Body of pancreas (tissue), 4 donors: Measurements from ENCODE around the gene MTFMT. TPM values are rescaled to one million over a fixed set of nuclear protein-coding genes. Genes with fewer than 3 reads are reported as not detected.

ENCODE experiments used
- ATAC-seq: fragments of 150-250 bp; one replicate; pipeline ENCODE4 v1.9.1; 2016
- DNase-seq, 4 donors: peaks; one replicate each; pipeline ENCODE4 v3.0.0-alpha.2; 2019
- H3K27ac ChIP-seq, 4 donors: fragments of 200-600 bp; sonication (generic); 1 replicate in 3 of 4; 2 replicates in 1 of 4; pipeline versions ENCODE4 v1.5.1 to v1.6.1; 2016 to 2019; ENCODE audit warnings: mild to moderate bottlenecking in 1 of 4, mixed read lengths in 1 of 4, moderate library complexity in 1 of 4
- H3K27me3 ChIP-seq, 2 donors: fragments of 200-600 bp; sonication (generic); one replicate each; pipeline ENCODE4 v1.6.0; 2016; ENCODE audit warnings: mild to moderate bottlenecking in 1 of 2
- H3K36me3 ChIP-seq, 2 donors: fragments of 200-600 bp; sonication (generic); replicated peaks in 1 of 2; 2 replicates each; pipeline ENCODE4 v1.5.1; 2016; ENCODE audit warnings: low read depth in 2 of 2; ENCODE audit not compliant: insufficient read depth in 1 of 2
- H3K4me1 ChIP-seq: fragments of 200-600 bp; sonication (generic); one replicate; pipeline ENCODE4 v1.6.0; 2016
- H3K4me3 ChIP-seq, 2 donors: fragments of 200-600 bp; sonication (generic); 1 replicate in 1 of 2; 2 replicates in 1 of 2; pipeline ENCODE4 v1.5.1; 2016 to 2019
- H3K9me3 ChIP-seq, 3 donors: fragments of 200-600 bp; sonication (generic); 1 replicate in 2 of 3; 2 replicates in 1 of 3; pipeline ENCODE4 v1.5.1; 2016
- POLR2A ChIP-seq, 3 donors: fragments of 450-650 bp; IDR thresholded peaks; one replicate each; pipeline ENCODE4 v1.6.1; 2016; ENCODE audit warnings: antibody characterized with exemption in 3 of 3, mild to moderate bottlenecking in 2 of 3
- WGBS, 2 donors: methylation state at CpG; one replicate each; pipeline ENCODE4 v1.1.5; 2017; 5-methylcytosine and 5-hydroxymethylcytosine counted together
- intact Hi-C: fragments of 100-400 bp; cut with DNase I; formaldehyde crosslinking; loops from one replicate; pipeline ENCODE4 v1.15.1; 2023
- total RNA-seq, 2 donors: library from RNA; depleted of rRNA; stranded (reverse); fragments of >200 nt; gene quantifications; one replicate each; pipeline ENCODE4 v1.1.0, GENCODE V29; 2016
- TF ChIP-seq, protein P1 (sequence below), 7 experiments: fragments of 450-650 bp in 4 of 7; fragments of 200-600 bp in 3 of 7; sonication (generic) in 3 of 7; IDR thresholded peaks; one replicate each; pipeline ENCODE4 v1.5.1; 2016 to 2019; ENCODE audit warnings: antibody characterized with exemption in 7 of 7

Gene MTFMT
- total RNA-seq, 2 donors from 2014 or later, result 10.1 to 22.1 TPM

DNA sequence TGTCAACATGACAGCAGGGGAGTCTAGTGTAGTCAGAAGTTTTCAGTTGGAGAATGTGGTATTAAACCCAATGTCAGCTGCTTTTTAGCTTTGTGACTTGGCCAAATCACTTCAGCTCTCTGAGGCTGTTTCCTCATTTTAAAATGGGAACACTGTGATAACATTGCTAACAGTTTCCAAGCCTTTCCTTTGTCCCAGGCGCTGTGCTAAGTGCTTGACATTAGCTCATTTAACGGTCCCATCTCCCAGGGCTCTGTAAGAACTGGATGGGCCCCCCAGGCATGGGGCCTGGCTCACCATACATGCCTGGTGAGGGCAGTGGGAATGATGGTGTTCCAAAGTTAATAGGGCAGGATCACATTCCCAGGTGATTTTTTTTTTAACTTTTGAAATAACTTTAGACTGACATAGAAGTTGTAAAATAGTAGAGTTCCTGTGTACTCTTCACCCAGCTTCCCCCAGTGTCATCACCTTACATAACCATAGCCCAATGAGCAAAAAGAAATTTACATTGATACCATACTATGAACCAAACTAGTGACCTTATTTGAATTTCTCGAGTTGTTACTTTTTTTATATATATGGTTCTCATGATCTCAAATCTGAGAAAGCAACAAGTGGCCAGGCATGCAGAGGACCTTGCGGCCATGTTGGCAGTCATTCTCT lies 30.6 kb upstream of the MTFMT start:
- DNase-seq (no peak), ATAC-seq (no peak)
- Histone ChIP-seq H3K27ac (no peak overlapping the region), H3K4me1 (no peaks in the 10 kb centered on the region), H3K36me3 (no peaks in the 10 kb centered on the region), H3K4me3 (no peak overlapping the region), H3K9me3 (no peaks in the 10 kb centered on the region), H3K27me3 (peaks cover 0 to 2% of the 10 kb centered on the region in 2 donors)
- intact Hi-C loops, result loop anchor here (10.0 kb wide), 1 partner anchor 215 kb away; no protein-coding TSS in a partner anchor
- 76 to 92% methylated on average over 4 of the region's 4 CpGs for WGBS, 2 donors
- TF ChIP-seq, protein P1, sequence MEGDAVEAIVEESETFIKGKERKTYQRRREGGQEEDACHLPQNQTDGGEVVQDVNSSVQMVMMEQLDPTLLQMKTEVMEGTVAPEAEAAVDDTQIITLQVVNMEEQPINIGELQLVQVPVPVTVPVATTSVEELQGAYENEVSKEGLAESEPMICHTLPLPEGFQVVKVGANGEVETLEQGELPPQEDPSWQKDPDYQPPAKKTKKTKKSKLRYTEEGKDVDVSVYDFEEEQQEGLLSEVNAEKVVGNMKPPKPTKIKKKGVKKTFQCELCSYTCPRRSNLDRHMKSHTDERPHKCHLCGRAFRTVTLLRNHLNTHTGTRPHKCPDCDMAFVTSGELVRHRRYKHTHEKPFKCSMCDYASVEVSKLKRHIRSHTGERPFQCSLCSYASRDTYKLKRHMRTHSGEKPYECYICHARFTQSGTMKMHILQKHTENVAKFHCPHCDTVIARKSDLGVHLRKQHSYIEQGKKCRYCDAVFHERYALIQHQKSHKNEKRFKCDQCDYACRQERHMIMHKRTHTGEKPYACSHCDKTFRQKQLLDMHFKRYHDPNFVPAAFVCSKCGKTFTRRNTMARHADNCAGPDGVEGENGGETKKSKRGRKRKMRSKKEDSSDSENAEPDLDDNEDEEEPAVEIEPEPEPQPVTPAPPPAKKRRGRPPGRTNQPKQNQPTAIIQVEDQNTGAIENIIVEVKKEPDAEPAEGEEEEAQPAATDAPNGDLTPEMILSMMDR (IDR thresholded peaks at IDR 0.05), result no peak
- no peak for TF ChIP-seq POLR2A (IDR thresholded peaks at IDR 0.05)

DNA sequence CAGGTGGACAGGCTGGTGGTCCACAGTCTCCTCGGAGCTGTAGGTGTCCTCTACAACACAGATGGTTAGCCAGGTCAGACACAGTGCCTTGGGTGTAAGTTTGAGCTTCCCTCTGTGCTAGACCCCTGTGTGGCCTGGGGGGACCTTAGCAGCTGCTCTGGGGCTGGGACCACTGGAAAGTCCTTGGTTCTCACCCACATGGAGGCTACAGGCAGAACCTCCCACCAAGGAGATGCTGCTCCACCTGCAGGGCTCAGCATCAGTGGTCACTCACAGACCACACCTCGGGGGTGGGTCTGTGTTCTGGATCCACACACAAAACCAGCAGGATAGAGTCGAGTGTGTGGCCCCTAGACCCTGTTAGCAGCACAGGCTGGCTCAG lies 29.9 kb upstream of the MTFMT start:
- intact Hi-C loops, result loop anchor here (10.0 kb wide), 1 partner anchor 215 kb away; no protein-coding TSS in a partner anchor
- WGBS, 2 donors, result 45 to 54% methylated on average over 2 to 3 of the region's 3 CpGs
- Histone ChIP-seq H3K27me3 (no peaks in the 10 kb centered on the region), H3K4me3 (no peak overlapping the region), H3K36me3 (no peaks in the 10 kb centered on the region), H3K4me1 (no peaks in the 10 kb centered on the region), H3K27ac (no peak overlapping the region), H3K9me3 (no peaks in the 10 kb centered on the region)
- DNase-seq, result no peak
- no peak for TF ChIP-seq POLR2A (IDR thresholded peaks at IDR 0.05)
- TF ChIP-seq, protein P1 (IDR thresholded peaks at IDR 0.05), result no peak
- no peak for ATAC-seq

DNA sequence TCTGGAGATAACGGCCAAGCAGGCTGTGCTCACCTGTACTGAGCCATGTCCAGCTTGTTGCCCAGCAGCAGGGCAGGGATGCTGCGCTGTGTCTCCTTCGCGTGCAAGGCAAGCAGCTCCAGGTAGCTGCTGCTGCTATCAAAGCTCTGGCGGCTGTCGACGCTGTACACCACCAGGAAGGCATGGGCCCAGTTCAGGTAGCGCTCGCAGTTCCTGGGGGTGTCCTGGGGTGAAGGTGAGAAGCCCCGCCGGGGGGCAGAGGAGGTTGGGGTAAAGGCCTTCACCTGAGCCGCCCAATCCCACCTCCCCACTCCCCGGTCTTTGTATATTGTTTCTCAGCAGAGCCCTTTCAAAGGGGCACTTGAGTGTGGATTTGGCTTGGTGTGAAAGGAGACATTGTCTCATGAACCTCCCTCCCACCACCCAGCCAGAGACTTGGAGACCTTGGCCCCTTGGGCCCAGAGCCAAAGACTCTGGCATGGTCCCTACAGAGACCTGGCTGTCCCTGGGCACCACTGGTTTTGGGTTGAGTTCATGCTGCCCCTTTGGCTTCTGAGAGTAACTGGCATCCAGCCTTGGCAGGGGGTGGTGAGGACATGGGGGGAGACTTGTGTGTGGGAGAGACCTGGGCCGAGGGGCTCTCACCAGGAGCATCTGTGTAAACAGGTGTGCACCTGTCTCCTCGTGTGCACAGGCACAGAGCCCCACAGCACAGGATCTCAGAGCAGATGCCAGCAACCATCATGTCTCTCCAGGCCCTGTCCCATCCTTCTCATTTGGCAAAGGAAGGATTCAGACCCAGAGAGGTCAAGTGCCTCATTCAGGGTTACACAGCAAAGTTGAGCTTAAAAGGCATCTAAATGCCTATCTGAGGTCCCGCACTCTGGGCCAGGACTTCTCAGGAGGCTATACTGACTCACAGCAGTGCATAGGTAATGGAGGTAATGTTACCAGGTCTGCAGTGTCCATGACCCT lies 29.2 kb upstream of the MTFMT start:
- Histone ChIP-seq H3K4me1 (no peaks in the 10 kb centered on the region), H3K27ac (no peak overlapping the region), H3K27me3 (no peaks in the 10 kb centered on the region), H3K36me3 (no peaks in the 10 kb centered on the region), H3K9me3 (no peaks in the 10 kb centered on the region), H3K4me3 (no peak overlapping the region)
- intact Hi-C loops, result loop anchor here (10.0 kb wide), 1 partner anchor 216 kb away; no protein-coding TSS in a partner anchor
- ATAC-seq, result no peak
- no peak for TF ChIP-seq POLR2A (IDR thresholded peaks at IDR 0.05)
- TF ChIP-seq, protein P1 (IDR thresholded peaks at IDR 0.05), result no peak
- WGBS, 2 donors, result 68 to 70% methylated on average over 10 to 16 of the region's 16 CpGs
- no peak for DNase-seq

DNA sequence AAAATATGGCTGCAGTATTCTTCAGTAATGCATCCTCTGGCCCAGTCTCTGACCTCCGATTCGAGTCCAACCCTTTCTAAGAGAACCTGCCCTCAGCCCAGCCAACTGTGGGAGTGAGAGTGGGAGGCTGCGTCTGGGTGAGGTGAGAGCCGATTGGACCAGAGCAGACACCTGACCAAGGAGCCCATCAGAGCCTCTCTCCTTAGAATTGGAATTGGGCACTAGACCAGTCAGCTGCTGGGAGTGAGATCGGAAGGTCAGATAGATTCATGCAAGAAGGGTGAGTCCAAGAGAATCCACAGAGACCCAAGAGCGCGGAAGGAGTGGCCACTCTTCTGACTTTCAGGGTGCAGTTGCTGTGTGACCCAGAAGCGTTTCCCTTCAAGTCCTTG lies 28.1 kb upstream of the MTFMT start:
- H3K36me3 ChIP-seq, result no peaks in the 10 kb centered on the region
- no peak overlapping the region for H3K4me3 ChIP-seq
- no peak for TF ChIP-seq POLR2A (IDR thresholded peaks at IDR 0.05)
- TF ChIP-seq, protein P1 (IDR thresholded peaks at IDR 0.05), result no peak
- 81% methylated on average over 6 to 8 of the region's 8 CpGs for WGBS, 2 donors
- no peak for ATAC-seq
- no peaks in the 10 kb centered on the region for H3K27me3 ChIP-seq
- no peaks in the 10 kb centered on the region for H3K4me1 ChIP-seq
- H3K27ac ChIP-seq, result no peak overlapping the region
- DNase-seq, result no peak
- H3K9me3 ChIP-seq, result no peaks in the 10 kb centered on the region
- intact Hi-C loops, result loop anchor here (10.0 kb wide), 1 partner anchor 217 kb away; no protein-coding TSS in a partner anchor
